MM.1S (cell line): Measurements from ENCODE around the gene USP24.

ENCODE experiments used
- EZH2phosphoT487 ChIP-seq: fragments of 300-600 bp; sonication (generic); IDR thresholded peaks from 2 replicates; pipeline ENCODE4 v1.6.1; 2018; ENCODE audit warnings: antibody characterized with exemption, low read length
- TF ChIP-seq, protein P1 (sequence below): fragments of 300-600 bp; sonication (generic); IDR thresholded peaks from 2 replicates; pipeline ENCODE4 v1.5.1; 2016; ENCODE audit warnings: antibody characterized with exemption, low read length, mixed read lengths

- TF ChIP-seq, protein P1, sequence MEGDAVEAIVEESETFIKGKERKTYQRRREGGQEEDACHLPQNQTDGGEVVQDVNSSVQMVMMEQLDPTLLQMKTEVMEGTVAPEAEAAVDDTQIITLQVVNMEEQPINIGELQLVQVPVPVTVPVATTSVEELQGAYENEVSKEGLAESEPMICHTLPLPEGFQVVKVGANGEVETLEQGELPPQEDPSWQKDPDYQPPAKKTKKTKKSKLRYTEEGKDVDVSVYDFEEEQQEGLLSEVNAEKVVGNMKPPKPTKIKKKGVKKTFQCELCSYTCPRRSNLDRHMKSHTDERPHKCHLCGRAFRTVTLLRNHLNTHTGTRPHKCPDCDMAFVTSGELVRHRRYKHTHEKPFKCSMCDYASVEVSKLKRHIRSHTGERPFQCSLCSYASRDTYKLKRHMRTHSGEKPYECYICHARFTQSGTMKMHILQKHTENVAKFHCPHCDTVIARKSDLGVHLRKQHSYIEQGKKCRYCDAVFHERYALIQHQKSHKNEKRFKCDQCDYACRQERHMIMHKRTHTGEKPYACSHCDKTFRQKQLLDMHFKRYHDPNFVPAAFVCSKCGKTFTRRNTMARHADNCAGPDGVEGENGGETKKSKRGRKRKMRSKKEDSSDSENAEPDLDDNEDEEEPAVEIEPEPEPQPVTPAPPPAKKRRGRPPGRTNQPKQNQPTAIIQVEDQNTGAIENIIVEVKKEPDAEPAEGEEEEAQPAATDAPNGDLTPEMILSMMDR: no peak
- no peak for TF ChIP-seq EZH2phosphoT487
These were observed 166.5 kb downstream of the USP24 start for GRCh38 chr1:55048453-55049270.
